ENCODE measurements around the gene TANGO2. TPM values are rescaled to one million over a fixed set of nuclear protein-coding genes. Genes with fewer than 3 reads are reported as not detected.

The TANGO2 gene
- total and polyA plus RNA-seq, 2 of the 8 experiments (the other 6 are each of a cell fraction or from before 2014, with no cell fraction given): 10.1 to 18.4 TPM

DNA sequence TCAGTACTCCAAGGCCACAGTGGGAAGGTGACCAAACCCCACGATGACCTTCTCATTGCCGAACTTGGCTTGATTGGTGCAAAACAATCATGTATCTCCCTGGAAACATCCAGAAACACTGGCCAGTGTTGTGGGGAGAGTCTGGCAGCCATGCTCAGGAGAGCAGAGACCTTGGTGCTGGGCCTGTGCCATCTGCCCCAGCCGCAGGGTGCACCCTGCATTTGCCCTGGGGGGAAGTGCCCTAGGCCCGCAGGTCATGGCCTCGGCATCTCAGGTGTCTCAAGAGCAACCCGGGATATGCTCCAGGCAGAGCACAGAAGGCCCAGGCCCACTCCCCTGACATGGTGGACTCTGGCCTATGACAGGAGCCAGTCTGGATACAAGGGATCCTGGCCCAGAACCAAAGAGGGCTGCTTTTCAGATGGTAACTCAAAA, 28.0 kb upstream of the TANGO2 start (continued):
- TF ChIP-seq, protein P1, sequence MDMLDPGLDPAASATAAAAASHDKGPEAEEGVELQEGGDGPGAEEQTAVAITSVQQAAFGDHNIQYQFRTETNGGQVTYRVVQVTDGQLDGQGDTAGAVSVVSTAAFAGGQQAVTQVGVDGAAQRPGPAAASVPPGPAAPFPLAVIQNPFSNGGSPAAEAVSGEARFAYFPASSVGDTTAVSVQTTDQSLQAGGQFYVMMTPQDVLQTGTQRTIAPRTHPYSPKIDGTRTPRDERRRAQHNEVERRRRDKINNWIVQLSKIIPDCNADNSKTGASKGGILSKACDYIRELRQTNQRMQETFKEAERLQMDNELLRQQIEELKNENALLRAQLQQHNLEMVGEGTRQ (IDR thresholded peaks at IDR 0.05; ENCODE audit: low read length): no peak
- TF ChIP-seq, protein P2, sequence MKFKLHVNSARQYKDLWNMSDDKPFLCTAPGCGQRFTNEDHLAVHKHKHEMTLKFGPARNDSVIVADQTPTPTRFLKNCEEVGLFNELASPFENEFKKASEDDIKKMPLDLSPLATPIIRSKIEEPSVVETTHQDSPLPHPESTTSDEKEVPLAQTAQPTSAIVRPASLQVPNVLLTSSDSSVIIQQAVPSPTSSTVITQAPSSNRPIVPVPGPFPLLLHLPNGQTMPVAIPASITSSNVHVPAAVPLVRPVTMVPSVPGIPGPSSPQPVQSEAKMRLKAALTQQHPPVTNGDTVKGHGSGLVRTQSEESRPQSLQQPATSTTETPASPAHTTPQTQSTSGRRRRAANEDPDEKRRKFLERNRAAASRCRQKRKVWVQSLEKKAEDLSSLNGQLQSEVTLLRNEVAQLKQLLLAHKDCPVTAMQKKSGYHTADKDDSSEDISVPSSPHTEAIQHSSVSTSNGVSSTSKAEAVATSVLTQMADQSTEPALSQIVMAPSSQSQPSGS (IDR thresholded peaks at IDR 0.05; ENCODE audit: low read length): no peak
- TF ChIP-seq ATF3 (IDR thresholded peaks at IDR 0.05; ENCODE audit: insufficient read depth, low read depth, low read length): no peak

Measured in H1 (cell line).